ENCODE results near the gene LASP1NB.
"Not testable (repeated sequence)": the region's sequence is repeated elsewhere in the genome, so short reads cannot be mapped to it uniquely, and the experiment has no call there.

LASP1NB gene

DNA sequence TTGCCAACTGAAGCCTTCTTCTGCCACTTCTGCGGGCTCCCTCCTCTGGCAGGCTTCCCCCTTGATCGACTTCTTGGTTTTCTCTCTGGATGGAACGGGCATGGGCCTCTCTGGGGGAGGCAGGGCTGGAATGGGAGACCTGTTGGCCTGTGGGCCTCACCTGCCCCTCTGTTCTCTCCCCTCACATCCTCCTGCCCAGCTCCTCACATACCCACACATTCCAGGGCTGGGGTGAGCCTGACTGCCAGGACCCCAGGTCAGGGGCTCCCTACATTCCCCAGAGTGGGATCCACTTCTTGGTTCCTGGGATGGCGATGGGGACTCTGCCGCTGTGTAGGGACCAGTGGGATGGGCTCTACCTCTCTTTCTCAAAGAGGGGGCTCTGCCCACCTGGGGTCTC is 6.5 kb upstream of the LASP1NB start:
- no peak for DNase-seq

GRCh38 chr17:38919316-38920078 is 5.9 kb upstream of the LASP1NB start:
- DNase-seq: no peak

GRCh38 chr17:38920374-38921291 is 4.8 kb upstream of the LASP1NB start:
- no peak for DNase-seq

GRCh38 chr17:38921756-38922411 is 3.5 kb upstream of the LASP1NB start:
- DNase-seq: no peak

DNA sequence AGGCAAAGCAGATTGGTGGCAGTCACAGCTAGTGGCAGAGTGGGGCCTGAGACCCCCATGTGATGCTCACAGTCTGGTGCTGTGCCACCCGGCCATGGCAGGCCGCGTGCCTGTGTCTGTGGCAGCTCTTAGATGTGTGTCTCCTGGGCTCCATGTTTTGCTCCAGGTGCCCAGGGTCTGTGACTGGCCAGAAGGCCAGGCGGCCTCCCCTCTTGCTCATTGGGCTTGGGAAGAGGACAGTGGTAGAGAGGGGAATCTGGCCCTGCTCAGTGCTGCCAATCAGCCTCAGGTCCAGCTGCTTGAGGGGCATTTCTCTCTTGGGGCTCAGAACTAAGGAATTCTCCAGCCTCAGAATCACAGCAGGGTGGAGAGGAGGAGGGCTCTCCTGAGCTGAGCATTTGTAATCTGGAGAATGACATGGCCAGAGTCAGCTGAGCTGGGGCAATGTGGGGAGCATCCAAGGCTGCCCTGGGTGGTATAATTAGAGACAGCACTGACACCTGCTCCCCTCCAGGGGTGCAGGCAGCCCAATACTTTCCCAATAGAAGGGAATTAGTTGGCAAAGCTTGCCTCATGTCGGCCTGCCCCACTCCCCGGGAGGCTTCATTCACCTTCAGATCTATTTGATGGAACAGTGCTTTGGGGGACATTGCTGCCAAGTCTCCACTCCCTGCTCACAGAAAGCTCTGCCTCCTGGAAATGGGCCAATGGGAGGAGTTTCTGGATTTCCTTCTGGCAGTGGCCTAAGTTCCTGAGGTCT is 2.7 kb upstream of the LASP1NB start:
- DNase-seq: no peak

GRCh38 chr17:38926293-38927070 is 1.1 kb downstream of the LASP1NB start:
- DNase-seq: no peak

- DNase-seq: not testable (repeated sequence)
Measured at GRCh38 chr17:38930782-38931181, 5.4 kb downstream of the LASP1NB start.

DNA sequence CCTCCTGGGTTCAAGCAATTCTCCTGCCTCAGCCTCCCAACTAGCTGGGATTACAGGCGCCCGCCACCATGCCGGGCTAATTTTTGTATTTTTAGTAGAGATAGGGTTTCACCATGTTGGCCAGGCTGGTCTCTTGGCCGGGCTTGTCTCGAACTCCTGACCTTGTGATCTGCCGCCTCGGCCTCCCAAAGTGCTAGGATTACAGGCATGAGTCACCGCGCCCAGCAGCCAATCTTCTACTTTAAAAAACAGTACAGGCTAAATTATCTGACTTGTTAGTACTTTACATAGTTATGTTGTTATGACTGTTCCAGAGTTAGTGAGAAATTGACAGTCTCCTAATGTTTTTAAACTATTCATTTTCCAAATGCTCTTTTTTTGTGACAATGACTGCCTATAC is 8.5 kb downstream of the LASP1NB start:
- DNase-seq: not testable (repeated sequence)

GRCh38 chr17:38939987-38940386 is 14.6 kb downstream of the LASP1NB start:
- no peak for DNase-seq

GRCh38 chr17:38940404-38940803 is 15.0 kb downstream of the LASP1NB start:
- DNase-seq: no peak

DNA sequence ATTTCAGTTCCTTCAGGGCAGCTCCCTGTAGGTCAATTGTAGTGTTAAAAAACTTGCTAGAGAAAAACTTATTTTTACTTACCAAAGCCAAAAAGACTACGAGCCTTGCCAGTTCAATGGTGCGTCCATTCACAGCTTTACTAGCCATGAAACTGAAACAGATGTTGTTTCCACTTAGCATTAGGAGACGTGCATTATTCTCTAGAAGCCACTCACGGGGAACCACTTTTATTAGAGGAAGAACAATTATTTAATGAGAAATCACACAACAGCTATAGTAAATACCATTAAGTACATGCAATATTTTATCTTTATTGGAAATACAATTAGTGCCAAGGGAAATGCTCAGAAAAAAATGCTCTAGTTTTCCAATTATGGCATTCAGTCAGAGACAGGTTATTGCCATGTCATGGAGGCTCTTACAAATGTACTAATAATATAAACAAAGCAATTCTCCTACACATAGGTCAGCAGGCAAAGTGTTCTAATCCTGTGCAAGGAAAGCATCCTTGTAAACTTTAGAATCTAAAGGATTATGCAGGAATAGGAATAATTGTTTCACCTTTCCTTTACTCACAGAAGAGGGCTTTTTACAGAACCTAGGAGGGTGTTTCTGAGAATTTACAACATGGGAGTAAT is 17.4 kb downstream of the LASP1NB start:
- DNase-seq: no peak

- peak; percentile 21 to 37 for DNase-seq
Measured at GRCh38 chr17:38943607-38944006, 18.2 kb downstream of the LASP1NB start.

DNA sequence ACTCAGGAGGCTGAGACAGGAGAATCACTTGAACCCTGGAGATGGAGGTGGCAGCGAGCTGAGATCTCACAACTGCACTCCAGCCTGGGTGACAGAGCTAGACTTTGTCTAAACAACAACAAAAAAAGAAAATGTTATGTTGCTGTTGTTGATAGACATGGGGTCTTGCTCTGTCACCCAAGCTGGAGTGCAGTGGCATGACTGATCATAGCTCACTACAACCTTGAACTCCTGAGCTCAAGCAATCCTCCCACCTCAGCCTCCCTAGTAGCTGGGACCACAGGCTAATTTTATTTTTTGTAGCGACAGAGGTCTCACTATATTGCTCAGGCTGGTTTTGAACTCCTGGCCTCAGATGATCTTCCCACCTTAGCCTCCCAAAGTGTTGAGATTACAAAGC is 21.8 kb downstream of the LASP1NB start:
- no peak for DNase-seq

DNA sequence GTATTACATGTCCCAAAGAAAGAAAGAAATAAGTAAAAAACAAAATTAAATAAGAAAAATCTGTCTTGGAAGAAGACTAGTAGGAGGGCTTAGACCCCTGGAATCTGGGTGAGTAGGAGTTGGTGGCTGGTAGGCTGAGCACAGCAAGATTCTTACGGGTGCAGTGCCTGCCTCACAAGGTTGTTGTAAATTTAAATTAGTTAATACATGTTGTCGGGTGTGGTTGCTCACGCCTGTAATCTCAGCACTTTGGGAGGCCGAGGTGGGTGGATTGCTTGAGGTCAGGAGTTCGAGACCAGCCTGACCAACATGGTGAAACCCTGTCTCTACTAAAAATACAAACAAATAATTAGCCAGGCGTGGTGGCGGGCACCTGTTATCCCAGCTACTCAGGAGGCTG is 28.4 kb downstream of the LASP1NB start:
- DNase-seq: not testable (repeated sequence)

- DNase-seq: no peak
Measured at GRCh38 chr17:38958326-38958725, 32.9 kb downstream of the LASP1NB start.

DNA sequence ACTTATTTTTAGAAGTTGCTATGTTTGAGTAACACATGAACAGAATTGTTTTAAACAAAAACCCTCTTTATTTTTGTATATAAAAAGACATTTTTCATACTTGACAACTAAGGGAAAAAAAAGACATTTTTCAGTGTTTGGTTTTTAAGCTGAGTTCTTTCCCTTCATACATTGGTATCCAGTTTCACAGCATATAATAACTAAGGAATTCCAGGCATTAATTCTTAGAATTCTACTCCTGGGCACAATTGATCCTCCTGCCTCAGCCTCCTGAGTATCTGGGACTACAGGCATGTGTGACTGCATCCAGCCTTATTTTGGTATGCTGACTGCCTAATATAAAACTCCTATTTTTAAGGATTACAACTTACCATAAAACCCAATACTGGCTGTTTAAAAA is 33.3 kb downstream of the LASP1NB start:
- no peak for DNase-seq

DNA sequence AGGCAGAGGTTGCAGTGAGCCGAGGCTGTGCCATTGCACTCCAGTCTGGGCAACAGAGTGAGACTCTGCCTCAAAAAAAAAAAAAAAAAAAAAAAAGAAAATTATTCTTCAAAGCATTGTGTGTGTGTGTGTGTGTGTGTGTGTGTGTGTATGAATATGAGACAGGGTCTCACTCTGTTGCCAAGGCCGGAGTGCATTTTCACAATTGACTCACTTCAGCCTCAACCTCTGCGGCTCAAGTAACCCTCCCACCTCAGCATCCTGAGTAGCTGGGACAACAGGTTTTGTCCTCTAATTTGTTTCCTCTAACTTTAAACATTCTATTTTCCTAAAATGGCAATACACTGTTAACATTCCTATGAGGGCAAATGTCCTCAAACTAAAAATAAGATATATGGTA is 34.1 kb downstream of the LASP1NB start:
- DNase-seq: no peak

GRCh38 chr17:38960402-38960801 is 35.0 kb downstream of the LASP1NB start:
- DNase-seq: no peak

- no peak for DNase-seq
Measured at GRCh38 chr17:38961413-38961812, 36.0 kb downstream of the LASP1NB start.

GRCh38 chr17:38967290-38967738 is 41.9 kb downstream of the LASP1NB start, which contains the start of gene FBXO47:
Gene FBXO47 (minus strand): TSS chr17:38967403. CDS start chr17:38963025, 4,378 bp downstream.
- DNase-seq: peak; percentile 78 to 84

- DNase-seq: no peak
Measured at GRCh38 chr17:38969281-38969680, 43.9 kb downstream of the LASP1NB start.

Data from activated CD4-positive, alpha-beta T cell treated with anti-CD3 and anti-CD28 coated beads, Interleukin-2, amount 50 U/mL, for 48 hours (primary cell).